Endothelial cell of umbilical vein (primary cell): ENCODE measurements around the gene PCGF5.
"Not testable (repeated sequence)": the region's sequence is repeated elsewhere in the genome, so short reads cannot be mapped to it uniquely, and the experiment has no call there.

Source experiments
- POLR2A ChIP-seq: IDR thresholded peaks from 2 replicates; pipeline ENCODE4 v1.6.1; 2012; ENCODE audit warnings: low read depth, mild to moderate bottlenecking, control low read depth, low read length
- TF ChIP-seq, protein P1 (sequence below), 2 donors: IDR thresholded peaks; 1 replicate in 1 of 2; 2 replicates in 1 of 2; pipeline ENCODE4 v1.5.1; 2011; ENCODE audit warnings: low read length in 2 of 2, mild to moderate bottlenecking in 2 of 2, moderate library complexity in 2 of 2, control low read depth in 1 of 2, inconsistent platforms in 1 of 2, low read depth in 1 of 2; ENCODE audit not compliant: insufficient read depth in 1 of 2; ENCODE audit errors: extremely low read depth in 1 of 2

DNA sequence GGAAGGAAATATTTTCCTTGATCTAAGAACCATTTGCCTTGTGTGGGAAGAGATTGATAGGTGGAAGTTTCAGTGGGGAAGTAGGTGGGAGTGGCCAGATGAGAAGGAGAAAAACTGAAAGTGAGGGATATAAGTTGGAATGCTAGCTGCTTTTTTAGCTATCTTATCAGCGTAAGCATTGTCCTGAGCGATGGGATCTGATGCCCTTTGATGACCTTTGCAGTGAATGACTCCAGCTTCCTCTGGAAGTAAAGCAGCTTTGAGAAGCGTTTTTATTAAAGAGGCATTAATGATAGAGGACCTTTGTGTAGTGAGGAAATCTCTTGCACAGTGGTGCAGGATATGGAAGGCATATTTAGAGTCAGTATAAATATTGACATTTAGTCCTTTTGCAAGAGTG is 82.5 kb downstream of the PCGF5 start:
- TF ChIP-seq, protein P1, sequence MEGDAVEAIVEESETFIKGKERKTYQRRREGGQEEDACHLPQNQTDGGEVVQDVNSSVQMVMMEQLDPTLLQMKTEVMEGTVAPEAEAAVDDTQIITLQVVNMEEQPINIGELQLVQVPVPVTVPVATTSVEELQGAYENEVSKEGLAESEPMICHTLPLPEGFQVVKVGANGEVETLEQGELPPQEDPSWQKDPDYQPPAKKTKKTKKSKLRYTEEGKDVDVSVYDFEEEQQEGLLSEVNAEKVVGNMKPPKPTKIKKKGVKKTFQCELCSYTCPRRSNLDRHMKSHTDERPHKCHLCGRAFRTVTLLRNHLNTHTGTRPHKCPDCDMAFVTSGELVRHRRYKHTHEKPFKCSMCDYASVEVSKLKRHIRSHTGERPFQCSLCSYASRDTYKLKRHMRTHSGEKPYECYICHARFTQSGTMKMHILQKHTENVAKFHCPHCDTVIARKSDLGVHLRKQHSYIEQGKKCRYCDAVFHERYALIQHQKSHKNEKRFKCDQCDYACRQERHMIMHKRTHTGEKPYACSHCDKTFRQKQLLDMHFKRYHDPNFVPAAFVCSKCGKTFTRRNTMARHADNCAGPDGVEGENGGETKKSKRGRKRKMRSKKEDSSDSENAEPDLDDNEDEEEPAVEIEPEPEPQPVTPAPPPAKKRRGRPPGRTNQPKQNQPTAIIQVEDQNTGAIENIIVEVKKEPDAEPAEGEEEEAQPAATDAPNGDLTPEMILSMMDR (IDR thresholded peaks at IDR 0.05; ENCODE audit: extremely low read depth in 1 of 2, insufficient read depth in 1 of 2, low read depth in 1 of 2, low read length in 2 of 2) = not testable (repeated sequence)
- TF ChIP-seq POLR2A = not testable (repeated sequence)
